ENCODE measurements around the gene DOK1. TPM values are rescaled to one million over a fixed set of nuclear protein-coding genes. Genes with fewer than 3 reads are reported as not detected.

Gene DOK1
- total RNA-seq, 8 experiments from 2014 or later: 1.6 to 23.0 (median 6.3) TPM

Other genes with a start within 250 kb of the DOK1 start
- gene SLC4A5, start 211.3 kb upstream of the DOK1 start, total RNA-seq: 1 to 10 TPM in 7 of 8 experiments, under 1 TPM in 1; 0.25 to 5.9 (median 2.8) TPM
- 100 to 1,000 TPM in 7 of 8 experiments, 10 to 100 TPM in 1; 92.7 to 205 (median 134) TPM for gene DCTN1, start 174.4 kb upstream of the DOK1 start, total RNA-seq
- 1 to 10 TPM; 1.6 to 5.8 (median 2.7) TPM for gene C2orf81, start 133.1 kb upstream of the DOK1 start, total RNA-seq
- gene WDR54, start 133.0 kb upstream of the DOK1 start, total RNA-seq: 10 to 100 TPM; 15.1 to 63.7 (median 49.5) TPM
- gene RTKN, start 112.8 kb upstream of the DOK1 start, total RNA-seq: 10 to 100 TPM in 4 of 8 experiments, 1 to 10 TPM in 4; 1.4 to 33.2 (median 9.7) TPM
- 10 to 100 TPM; 17.6 to 51.4 (median 22.9) TPM for gene INO80B, start 99.6 kb upstream of the DOK1 start, total RNA-seq
- 100 to 1,000 TPM in 4 of 8 experiments, 10 to 100 TPM in 4; 55.2 to 117 (median 99.8) TPM for gene WBP1, start 96.3 kb upstream of the DOK1 start, total RNA-seq
- gene MOGS, start 89.3 kb upstream of the DOK1 start, total RNA-seq: 10 to 100 TPM; 30.8 to 47.6 (median 37.9) TPM
- gene MRPL53, start 82.0 kb upstream of the DOK1 start, total RNA-seq: 10 to 100 TPM; 51.1 to 83.5 (median 68.3) TPM
- 10 to 100 TPM in 6 of 8 experiments, 1 to 10 TPM in 2; 8.0 to 32.3 (median 12.8) TPM for gene CCDC142, start 71.7 kb upstream of the DOK1 start, total RNA-seq
- 10 to 100 TPM in 5 of 8 experiments, 1 to 10 TPM in 3; 4.0 to 23.5 (median 10.2) TPM for gene TTC31, start 71.6 kb upstream of the DOK1 start, total RNA-seq
- 1 to 10 TPM in 6 of 8 experiments, under 1 TPM in 2; 0.36 to 7.7 (median 1.4) TPM for gene LBX2, start 55.1 kb upstream of the DOK1 start, total RNA-seq
- gene PCGF1, start 47.0 kb upstream of the DOK1 start, total RNA-seq: 10 to 100 TPM; 14.9 to 28.2 (median 18.4) TPM
- gene TLX2, start 40.3 kb upstream of the DOK1 start, total RNA-seq: 1 to 10 TPM in 2 of 8 experiments, under 1 TPM in 5, not detected in 1; 0.05 to 1.5 (median 0.73) TPM
- gene DQX1, start 28.5 kb upstream of the DOK1 start, total RNA-seq: 1 to 10 TPM in 1 of 8 experiments, under 1 TPM in 6, not detected in 1; 0.11 to 1.0 (median 0.31) TPM
- 100 to 1,000 TPM in 3 of 8 experiments, 10 to 100 TPM in 5; 43.1 to 121 (median 74.7) TPM for gene AUP1, start 25.0 kb upstream of the DOK1 start, total RNA-seq
- 10 to 100 TPM; 30.9 to 49.4 (median 39.3) TPM for gene HTRA2, start 24.8 kb upstream of the DOK1 start, total RNA-seq
- gene LOXL3, start 778 bp upstream of the DOK1 start, total RNA-seq: 10 to 100 TPM in 2 of 8 experiments, 1 to 10 TPM in 4, under 1 TPM in 2; 0.54 to 29.3 (median 9.1) TPM
- gene M1AP, start 93.6 kb downstream of the DOK1 start, total RNA-seq: under 1 TPM in 5 of 8 experiments, not detected in 3; 0.08 to 0.50 (median 0.22) TPM
- gene SEMA4F, start 99.5 kb downstream of the DOK1 start, total RNA-seq: 10 to 100 TPM in 4 of 8 experiments, 1 to 10 TPM in 1, under 1 TPM in 3; 0.31 to 21.4 (median 10.4) TPM